Liver (tissue), 9 donors: ENCODE data around the gene EIF4G1. TPM values are rescaled to one million over a fixed set of nuclear protein-coding genes. Genes with fewer than 3 reads are reported as not detected.
A peak's percentile ranks its signal among the peaks of the same experiment; 100 is the strongest.

Experiments used
- DNase-seq: peaks from one replicate; pipeline ENCODE4 v3.0.0-alpha.2; 2017; ENCODE audit warnings: low spot score
- H3K27ac ChIP-seq, 2 donors: one replicate each; pipeline ENCODE4 v1.7.0; 2013; ENCODE audit warnings: inconsistent platforms in 2 of 2, low read length in 2 of 2, control low read depth in 1 of 2, low read depth in 1 of 2, mild to moderate bottlenecking in 1 of 2
- H3K27me3 ChIP-seq, 4 donors: one replicate each; pipeline versions ENCODE4 v1.6.1 to v1.7.0; 2013; ENCODE audit warnings: low read length in 3 of 4, inconsistent platforms in 1 of 4, mild to moderate bottlenecking in 1 of 4, moderate library complexity in 1 of 4; ENCODE audit not compliant: control insufficient read depth in 4 of 4, insufficient read depth in 4 of 4
- H3K36me3 ChIP-seq, 4 donors: one replicate each; pipeline versions ENCODE4 v1.6.1 to v1.7.0; 2013; ENCODE audit warnings: low read length in 3 of 4, mild to moderate bottlenecking in 3 of 4, low read depth in 1 of 4, moderate library complexity in 1 of 4; ENCODE audit not compliant: control insufficient read depth in 4 of 4, insufficient read depth in 3 of 4
- H3K4me1 ChIP-seq, 4 donors: one replicate each; pipeline versions ENCODE4 v1.6.1 to v1.7.0; 2013; ENCODE audit warnings: low read length in 3 of 4, mild to moderate bottlenecking in 3 of 4, moderate library complexity in 1 of 4; ENCODE audit not compliant: control insufficient read depth in 4 of 4, insufficient read depth in 4 of 4
- H3K4me3 ChIP-seq, 3 donors: one replicate each; pipeline versions ENCODE4 v1.6.1 to v1.7.0; 2013; ENCODE audit warnings: low read length in 3 of 3, control low read depth in 1 of 3, low read depth in 1 of 3, mild to moderate bottlenecking in 1 of 3
- H3K9ac ChIP-seq, 2 donors: one replicate each; pipeline ENCODE4 v1.7.0; 2013; ENCODE audit warnings: low read length in 2 of 2, mild to moderate bottlenecking in 2 of 2, moderate library complexity in 2 of 2, control low read depth in 1 of 2, low read depth in 1 of 2
- H3K9me3 ChIP-seq, 4 donors: one replicate each; pipeline versions ENCODE4 v1.6.1 to v1.7.0; 2013; ENCODE audit warnings: low read length in 3 of 4; ENCODE audit not compliant: control insufficient read depth in 4 of 4
- EGR1 ChIP-seq, 2 donors: IDR thresholded peaks; 2 replicates each; pipeline ENCODE4 v1.6.1; 2016 to 2018; ENCODE audit warnings: antibody characterized with exemption in 2 of 2, low read depth in 2 of 2
- FOXA1 ChIP-seq: IDR thresholded peaks from 2 replicates; pipeline ENCODE4 v1.6.1; 2016; ENCODE audit warnings: antibody characterized with exemption
- FOXA2 ChIP-seq: IDR thresholded peaks from 2 replicates; pipeline ENCODE4 v1.6.1; 2016; ENCODE audit warnings: antibody characterized with exemption
- GABPA ChIP-seq, 2 donors: IDR thresholded peaks in 1 of 2; conservative IDR thresholded peaks in 1 of 2; 2 replicates each; pipeline ENCODE4 v1.6.1; 2016; ENCODE audit warnings: antibody characterized with exemption in 2 of 2, mild to moderate bottlenecking in 1 of 2, moderate library complexity in 1 of 2
- HNF4A ChIP-seq, 2 donors: conservative IDR thresholded peaks; 2 replicates each; pipeline ENCODE4 v1.6.1; 2016; ENCODE audit warnings: antibody characterized with exemption in 2 of 2, mild to moderate bottlenecking in 2 of 2
- HNF4G ChIP-seq: IDR thresholded peaks from 2 replicates; pipeline ENCODE4 v1.6.1; 2016; ENCODE audit warnings: antibody characterized with exemption
- JUND ChIP-seq, 2 donors: IDR thresholded peaks; 2 replicates each; pipeline ENCODE4 v1.6.1; 2016; ENCODE audit warnings: antibody characterized with exemption in 2 of 2
- MAX ChIP-seq: IDR thresholded peaks from 2 replicates; pipeline ENCODE4 v1.6.1; 2016; ENCODE audit warnings: antibody characterized with exemption
- NR2F2 ChIP-seq: IDR thresholded peaks from 2 replicates; pipeline ENCODE4 v1.6.1; 2016; ENCODE audit warnings: antibody characterized with exemption
- RAD21 ChIP-seq, 2 donors: IDR thresholded peaks; 2 replicates each; pipeline ENCODE4 v1.6.1; 2016; ENCODE audit warnings: antibody characterized with exemption in 2 of 2, mild to moderate bottlenecking in 2 of 2
- REST ChIP-seq: IDR thresholded peaks from 2 replicates; pipeline ENCODE4 v1.6.1; 2016; ENCODE audit warnings: antibody characterized with exemption, mild to moderate bottlenecking
- RXRA ChIP-seq, 2 donors: IDR thresholded peaks; 2 replicates each; pipeline ENCODE4 v1.6.1; 2017 to 2018; ENCODE audit warnings: antibody characterized with exemption in 2 of 2, mild to moderate bottlenecking in 1 of 2
- SP1 ChIP-seq: IDR thresholded peaks from 2 replicates; pipeline ENCODE4 v1.6.1; 2018; ENCODE audit warnings: antibody characterized with exemption, mild to moderate bottlenecking
- TAF1 ChIP-seq: conservative IDR thresholded peaks from 2 replicates; pipeline ENCODE4 v1.6.1; 2016; ENCODE audit warnings: antibody characterized with exemption, mild to moderate bottlenecking
- YY1 ChIP-seq: IDR thresholded peaks from 2 replicates; pipeline ENCODE4 v1.6.1; 2016; ENCODE audit warnings: antibody characterized with exemption, mild to moderate bottlenecking
- WGBS: extraction: QIAGEN DNeasy Blood & Tissue Kit; methylation state at CpG from one replicate; pipeline ENCODE4 v1.1.7; 2013; 5-methylcytosine and 5-hydroxymethylcytosine counted together
- polyA plus RNA-seq, 2 donors: library from polyadenylated mRNA; stranded (reverse) in 1 of 2; unstranded in 1 of 2; fragments of 200-250 nt in 1 of 2; fragments of >200 nt in 1 of 2; fragmentation: Nextera tagmentation in 1 of 2; extraction: Ambion mirVana in 1 of 2; gene quantifications; one replicate each; pipeline versions ENCODE4 v1.2.1 to v1.2.3, GENCODE V29; 2013 to 2015
- total RNA-seq, 2 donors: library from RNA; depleted of rRNA; stranded (reverse); fragments of >200 nt; gene quantifications; one replicate each; pipeline ENCODE4 v1.2.3, GENCODE V29; 2014
- TF ChIP-seq, protein P1 (sequence below): IDR thresholded peaks from 2 replicates; pipeline ENCODE4 v1.6.1; 2016; ENCODE audit warnings: antibody characterized with exemption
- donor health status: healthy.
- donor health status: healthy.
- donor health status: healthy.
- donor health status: healthy.
- donor health status: healthy.

Gene EIF4G1
- total and polyA plus RNA-seq, 4 donors, result 140 to 329 (median 207) TPM

DNA sequence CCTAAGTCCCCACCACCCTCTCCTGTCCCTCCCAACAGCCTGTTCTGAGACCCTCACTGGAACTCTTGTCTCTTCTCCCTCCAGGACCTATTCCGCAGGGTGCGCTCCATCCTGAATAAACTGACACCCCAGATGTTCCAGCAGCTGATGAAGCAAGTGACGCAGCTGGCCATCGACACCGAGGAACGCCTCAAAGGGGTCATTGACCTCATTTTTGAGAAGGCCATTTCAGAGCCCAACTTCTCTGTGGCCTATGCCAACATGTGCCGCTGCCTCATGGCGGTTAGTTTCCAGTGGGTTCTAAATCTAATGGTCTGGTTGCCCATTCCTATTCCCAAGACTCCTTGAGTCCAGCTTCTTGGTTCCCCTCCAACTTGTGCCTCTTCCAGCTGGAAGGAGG is 9.3 kb downstream of the EIF4G1 start:
- Histone ChIP-seq H3K36me3 (peaks cover 57 to 84% (median 80%) of the 10 kb centered on the region in 4 donors), H3K27ac (peak overlapping the region in 1 of 2 donors; percentile 29), H3K9ac (no peak overlapping the region), H3K4me1 (peaks cover 15 to 44% (median 39%) of the 10 kb centered on the region in 4 donors), H3K27me3 (no peaks in the 10 kb centered on the region), H3K9me3 (no peaks in the 10 kb centered on the region), H3K4me3 (no peak overlapping the region)
- WGBS, result 60% methylated on average over 8 of the region's 8 CpGs
- DNase-seq, result no peak
- TF ChIP-seq RXRA (IDR thresholded peaks at IDR 0.05), result peak; percentile 54 to 72
- TF ChIP-seq YY1, result no peak

DNA sequence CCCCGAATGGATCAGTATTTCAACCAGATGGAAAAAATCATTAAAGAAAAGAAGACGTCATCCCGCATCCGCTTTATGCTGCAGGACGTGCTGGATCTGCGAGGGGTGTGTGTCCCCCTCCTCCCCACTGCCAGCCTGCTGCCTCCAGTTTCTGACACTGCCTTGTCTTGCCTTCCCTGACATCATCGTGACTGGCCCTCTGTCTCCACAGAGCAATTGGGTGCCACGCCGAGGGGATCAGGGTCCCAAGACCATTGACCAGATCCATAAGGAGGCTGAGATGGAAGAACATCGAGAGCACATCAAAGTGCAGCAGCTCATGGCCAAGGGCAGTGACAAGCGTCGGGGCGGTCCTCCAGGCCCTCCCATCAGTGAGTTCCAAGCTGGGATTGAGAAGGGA is 10.9 kb downstream of the EIF4G1 start:
- no peak overlapping the region for H3K4me3 ChIP-seq
- H3K36me3 ChIP-seq, result peaks cover 57 to 98% (median 90%) of the 10 kb centered on the region in 4 donors
- TF ChIP-seq RXRA (IDR thresholded peaks at IDR 0.05) (no peak), FOXA1 (no peak), JUND (IDR thresholded peaks at IDR 0.05) (no peak), MAX (no peak), HNF4G (no peak), RAD21 (IDR thresholded peaks at IDR 0.05) (no peak), YY1 (no peak), FOXA2 (no peak), NR2F2 (no peak), SP1 (no peak), REST (no peak), EGR1 (IDR thresholded peaks at IDR 0.05; ENCODE audit: low read depth in 2 of 2) (no peak), GABPA (IDR thresholded peaks at IDR 0.05 in 1 of 2, conservative IDR thresholded peaks at IDR 0.05 in 1 of 2) (no peak), TAF1 (no peak)
- TF ChIP-seq, protein P1, sequence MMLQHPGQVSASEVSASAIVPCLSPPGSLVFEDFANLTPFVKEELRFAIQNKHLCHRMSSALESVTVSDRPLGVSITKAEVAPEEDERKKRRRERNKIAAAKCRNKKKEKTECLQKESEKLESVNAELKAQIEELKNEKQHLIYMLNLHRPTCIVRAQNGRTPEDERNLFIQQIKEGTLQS, result no peak
- DNase-seq, result no peak
- 92% methylated on average over 13 of the region's 13 CpGs for WGBS
- no peaks in the 10 kb centered on the region for H3K27me3 ChIP-seq
- no peak overlapping the region for H3K9ac ChIP-seq
- no peaks in the 10 kb centered on the region for H3K9me3 ChIP-seq
- no peak overlapping the region for H3K27ac ChIP-seq
- peaks cover 11 to 30% (median 26%) of the 10 kb centered on the region in 4 donors for H3K4me1 ChIP-seq

DNA sequence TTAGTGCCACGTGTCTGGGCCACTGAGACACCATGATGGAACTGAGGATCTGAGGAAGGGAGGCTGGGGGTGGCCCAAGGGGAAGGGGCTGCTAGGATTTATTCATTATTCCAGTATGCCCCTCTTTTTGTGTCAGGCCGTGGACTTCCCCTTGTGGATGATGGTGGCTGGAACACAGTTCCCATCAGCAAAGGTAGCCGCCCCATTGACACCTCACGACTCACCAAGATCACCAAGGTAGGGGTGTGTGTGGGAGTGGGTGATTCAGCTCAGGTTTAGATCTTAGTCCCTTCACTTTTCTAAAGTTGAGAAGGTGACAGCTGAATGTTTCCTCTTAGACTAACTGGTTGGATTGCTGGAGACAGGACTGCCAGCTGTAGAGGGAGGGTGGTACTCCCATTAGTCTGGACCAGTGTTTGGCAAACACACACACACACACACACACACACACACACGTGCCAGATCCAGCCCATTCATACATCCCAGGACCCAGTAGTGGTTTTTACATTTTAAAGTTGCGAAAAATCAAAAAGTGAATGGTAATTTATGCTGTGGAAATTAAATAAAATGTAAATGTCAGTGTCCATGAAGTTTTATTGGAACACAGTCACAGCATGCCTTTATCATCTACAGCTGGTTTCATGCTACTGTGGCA is 11.4 kb downstream of the EIF4G1 start:
- Histone ChIP-seq H3K4me1 (peaks cover 8 to 24% (median 20%) of the 10 kb centered on the region in 4 donors), H3K27ac (no peak overlapping the region), H3K4me3 (no peak overlapping the region), H3K9ac (no peak overlapping the region), H3K27me3 (no peaks in the 10 kb centered on the region), H3K9me3 (no peaks in the 10 kb centered on the region), H3K36me3 (peaks cover 53 to 96% (median 88%) of the 10 kb centered on the region in 4 donors)
- TF ChIP-seq FOXA1, result no peak
- TF ChIP-seq FOXA2, result no peak
- no peak for TF ChIP-seq GABPA (IDR thresholded peaks at IDR 0.05 in 1 of 2, conservative IDR thresholded peaks at IDR 0.05 in 1 of 2)
- TF ChIP-seq JUND (IDR thresholded peaks at IDR 0.05), result no peak
- no peak for TF ChIP-seq HNF4A (conservative IDR thresholded peaks at IDR 0.05)
- no peak for TF ChIP-seq MAX
- no peak for TF ChIP-seq HNF4G
- TF ChIP-seq EGR1 (IDR thresholded peaks at IDR 0.05; ENCODE audit: low read depth in 2 of 2), result no peak
- TF ChIP-seq, protein P1, result no peak
- TF ChIP-seq SP1, result no peak
- TF ChIP-seq REST, result no peak
- no peak for TF ChIP-seq TAF1
- DNase-seq, result no peak
- WGBS, result 83% methylated on average over 6 of the region's 6 CpGs
